HG02885 (cell line): Measurements from ENCODE around the gene EGFL7.

Experiments
- ATAC-seq: cut with Tn5 transposase; IDR thresholded peaks from one replicate; pipeline ENCODE4 v1.9.1; 2021; ENCODE audit warnings: mild to moderate bottlenecking; ENCODE audit not compliant: unreplicated experiment, poor library complexity

Gene EGFL7

GRCh38 chr9:136712690-136713544, 50.2 kb downstream of the EGFL7 start:
- no peak for ATAC-seq

DNA sequence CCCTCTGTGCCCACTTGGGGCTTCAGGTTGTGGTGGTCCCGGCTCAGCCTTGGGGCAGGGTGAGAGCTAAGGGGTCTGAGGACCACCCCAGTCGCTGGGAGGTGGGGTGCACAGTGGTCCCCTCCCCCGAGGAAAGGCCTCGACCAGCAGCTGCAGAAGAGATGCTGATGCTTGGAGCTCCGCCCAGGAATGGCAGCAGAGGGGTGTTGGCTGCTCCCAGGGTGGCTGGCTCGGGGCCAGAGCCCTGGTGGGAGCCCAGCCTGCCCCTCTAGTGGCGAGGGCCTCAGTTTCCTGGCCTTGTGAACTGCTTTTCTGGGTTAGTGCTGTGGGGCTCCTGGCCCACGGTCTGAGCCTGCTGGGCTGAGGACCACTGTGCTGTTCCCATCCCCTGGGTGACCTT, 50.8 kb downstream of the EGFL7 start:
- no peak for ATAC-seq

GRCh38 chr9:136714096-136714892, 51.6 kb downstream of the EGFL7 start:
- no peak for ATAC-seq

- ATAC-seq = no peak
Measured at GRCh38 chr9:136714893-136715274, 52.2 kb downstream of the EGFL7 start.

GRCh38 chr9:136717399-136717798, 54.7 kb downstream of the EGFL7 start:
- no peak for ATAC-seq

DNA sequence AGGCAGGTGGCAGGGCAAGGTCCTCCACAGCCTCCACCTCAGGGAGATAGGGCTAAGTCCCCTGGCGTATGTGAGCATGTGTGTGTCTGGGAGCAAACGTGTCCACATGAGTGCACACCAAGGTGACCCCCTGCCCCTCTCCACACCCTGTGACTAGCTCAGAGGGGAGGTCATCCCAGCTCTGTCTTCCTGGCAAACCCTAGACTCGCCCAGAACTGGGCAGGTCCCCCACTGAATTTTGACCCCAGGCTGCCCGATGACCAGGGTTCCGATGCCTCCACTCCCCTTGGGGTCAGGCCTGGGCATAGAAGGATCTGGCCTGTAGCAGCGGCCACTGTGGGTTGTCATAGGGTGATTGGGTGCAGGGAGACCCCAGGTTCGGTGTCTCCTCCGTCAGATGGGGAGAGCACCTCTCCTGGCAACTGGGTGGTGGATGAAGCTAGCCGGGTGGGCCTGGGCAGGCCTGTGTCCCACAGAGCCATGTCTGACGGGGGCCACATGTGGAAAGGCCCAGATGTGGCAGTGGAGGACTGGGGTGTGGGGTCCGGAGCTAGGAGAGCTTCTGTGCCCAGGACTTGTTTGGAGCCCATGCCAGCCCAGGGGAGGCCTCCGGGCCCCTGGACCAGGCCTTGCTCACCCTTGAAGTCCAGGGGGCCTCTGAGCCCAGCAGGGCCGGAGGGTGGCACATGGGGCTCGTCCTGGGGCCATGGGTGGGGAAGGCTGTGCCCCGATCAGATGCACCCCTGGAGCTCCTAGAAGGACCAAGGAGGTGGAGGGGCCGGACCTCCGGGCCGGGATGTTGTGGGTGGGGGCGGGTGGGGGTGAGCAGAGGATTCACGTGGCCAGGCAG, 55.9 kb downstream of the EGFL7 start:
- ATAC-seq = no peak

GRCh38 chr9:136719195-136719880, 56.6 kb downstream of the EGFL7 start:
- no peak for ATAC-seq

DNA sequence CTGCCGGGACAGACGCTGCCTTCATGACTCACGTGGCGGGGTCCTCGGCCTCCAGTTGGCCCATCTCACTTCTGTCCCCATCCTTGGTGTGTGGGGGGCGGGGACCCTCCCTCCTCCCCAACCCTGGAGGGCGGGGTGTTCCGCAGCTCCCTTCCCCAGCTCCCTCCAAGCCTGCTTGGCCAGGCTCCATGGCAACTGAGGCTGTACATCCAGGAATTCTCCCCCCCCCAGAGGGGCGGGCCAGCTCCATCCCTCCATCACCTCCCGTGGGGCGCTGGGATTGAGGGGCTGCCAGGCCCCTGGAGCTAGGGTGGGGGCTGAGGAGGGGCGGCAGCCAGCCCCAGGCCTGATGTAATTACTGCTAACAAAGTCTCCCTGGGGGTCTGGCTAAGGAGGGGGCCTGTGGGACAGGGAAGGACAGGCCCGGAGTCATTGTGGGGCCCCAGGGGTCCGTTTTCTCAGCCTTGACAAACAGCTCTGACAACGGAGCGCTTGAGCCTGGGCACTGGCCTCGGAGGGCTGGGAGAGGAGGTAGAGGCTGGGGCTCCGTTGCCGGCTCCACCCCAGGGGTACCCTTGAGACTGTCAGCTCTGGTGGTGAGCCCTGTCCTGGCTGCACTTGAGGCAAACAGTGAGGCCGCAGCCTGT, 57.7 kb downstream of the EGFL7 start:
- ATAC-seq = no peak

DNA sequence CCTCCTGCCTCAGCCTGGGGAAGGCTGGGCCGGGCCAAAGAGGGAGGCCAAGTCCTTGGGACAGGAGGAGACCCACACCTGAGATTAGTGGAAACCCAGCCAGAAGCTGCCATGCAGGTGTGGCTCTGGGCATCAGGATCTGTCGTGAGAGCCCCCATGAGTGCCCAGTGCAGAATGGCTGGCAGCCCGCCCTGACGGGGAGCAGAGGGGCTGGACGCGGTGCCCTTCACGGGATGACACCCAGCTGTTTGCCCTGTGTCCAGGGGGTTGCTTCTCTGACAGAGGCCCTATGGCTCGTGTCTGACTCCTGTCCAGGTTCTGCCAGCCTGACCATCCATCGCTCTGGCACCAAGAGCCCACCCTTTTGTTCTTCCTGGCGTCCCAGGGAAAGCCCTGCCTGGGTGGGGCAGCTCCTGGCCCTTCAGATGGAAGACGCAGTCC, 58.2 kb downstream of the EGFL7 start:
- no peak for ATAC-seq

DNA sequence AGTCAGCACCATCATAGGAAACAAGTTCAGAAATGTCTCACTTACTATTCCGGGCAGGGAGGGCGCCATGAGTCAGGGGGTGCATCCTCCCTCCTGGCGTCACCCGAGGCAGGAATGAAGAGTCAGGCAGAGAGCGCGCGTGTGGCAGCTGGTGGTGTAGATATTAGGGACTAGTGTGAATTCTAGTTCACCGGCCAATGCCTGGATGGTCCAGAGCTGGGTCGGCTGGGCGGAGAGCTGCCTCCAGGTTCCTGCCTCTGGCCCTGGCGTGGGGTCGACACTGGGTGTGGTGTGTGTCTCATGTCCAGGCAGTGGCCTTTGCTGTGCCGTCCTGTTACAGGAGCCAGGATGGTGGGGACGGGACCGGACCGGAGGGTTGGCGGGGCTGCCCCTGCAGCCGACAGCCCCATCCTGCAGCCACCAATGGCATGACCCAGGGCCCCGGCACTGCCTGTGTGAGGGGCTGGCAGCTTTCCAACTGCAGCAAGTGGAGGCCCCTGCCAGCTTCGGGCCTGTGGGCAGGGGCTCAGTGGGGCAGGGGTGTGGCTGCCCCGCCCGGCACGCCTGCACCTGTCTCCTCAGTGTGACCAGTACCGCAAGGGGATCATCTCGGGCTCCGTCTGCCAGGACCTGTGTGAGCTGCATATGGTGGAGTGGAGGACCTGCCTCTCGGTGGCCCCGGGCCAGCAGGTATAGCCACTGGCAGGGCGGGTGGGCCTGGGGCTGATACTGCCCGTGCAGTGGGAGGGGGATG, 58.8 kb downstream of the EGFL7 start:
- ATAC-seq = no peak
